T-helper 1 cell treated with Interleukin-12 subunit alpha and Interleukin-12 subunit beta and Interleukin-4 antibody, amounts not matched to agents 30 ng/mL and 1 ng/mL, for 36 hours (primary cell): ENCODE measurements around the gene TRIM36. TPM values are rescaled to one million over a fixed set of nuclear protein-coding genes. Genes with fewer than 3 reads are reported as not detected.

Experiments used
- intact Hi-C: fragments of 100-400 bp; cut with micrococcal nuclease; formaldehyde crosslinking; loops from one replicate; pipeline ENCODE4 v1.15.1; 2024
- total RNA-seq: library from RNA; stranded (reverse); gene quantifications from 2 replicates; pipeline ENCODE4 v1.2.3, GENCODE V29; 2022

TRIM36 gene
- total RNA-seq, 1 donor from 2014 or later, result 0.39 TPM

DNA sequence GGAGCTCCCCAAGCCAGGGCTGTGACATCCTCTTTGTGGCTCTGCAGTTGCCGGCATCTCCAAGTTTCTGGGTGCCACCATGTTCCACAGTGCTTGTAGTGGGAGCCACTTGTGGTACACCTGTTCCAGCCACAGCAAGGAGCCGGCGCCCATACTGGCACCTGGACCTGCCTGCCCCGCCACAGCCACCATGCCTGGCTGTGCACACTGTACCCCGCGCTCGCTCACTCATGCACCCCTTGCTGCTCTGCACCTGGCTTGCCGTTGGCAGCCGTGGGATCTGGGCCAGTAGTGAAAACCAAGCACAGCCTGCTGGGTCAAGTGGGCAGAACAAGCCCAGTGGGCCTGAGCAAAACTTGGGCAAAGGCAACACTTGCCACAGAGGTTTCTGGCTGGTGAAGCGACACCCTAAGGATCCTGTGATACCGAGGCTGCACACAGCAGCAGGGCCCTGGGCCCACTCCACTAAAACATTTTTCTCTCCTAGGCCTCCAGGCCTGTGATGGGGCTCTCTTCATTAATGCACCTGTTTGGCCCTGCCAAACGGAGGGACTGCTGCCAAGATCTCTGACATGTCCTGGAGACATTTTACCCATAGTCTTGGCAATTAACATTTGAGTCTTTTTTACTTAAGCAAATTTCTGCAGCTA, 2.8 kb downstream of the TRIM36 start:
- intact Hi-C loops, result loop anchor here (5.0 kb wide), 1 partner anchor 1410 kb away; no protein-coding TSS in a partner anchor

GRCh38 chr5:115165790-115166189, 3.9 kb downstream of the TRIM36 start:
- intact Hi-C loops, result loop anchor here (5.0 kb wide), 1 partner anchor 1412 kb away; no protein-coding TSS in a partner anchor

DNA sequence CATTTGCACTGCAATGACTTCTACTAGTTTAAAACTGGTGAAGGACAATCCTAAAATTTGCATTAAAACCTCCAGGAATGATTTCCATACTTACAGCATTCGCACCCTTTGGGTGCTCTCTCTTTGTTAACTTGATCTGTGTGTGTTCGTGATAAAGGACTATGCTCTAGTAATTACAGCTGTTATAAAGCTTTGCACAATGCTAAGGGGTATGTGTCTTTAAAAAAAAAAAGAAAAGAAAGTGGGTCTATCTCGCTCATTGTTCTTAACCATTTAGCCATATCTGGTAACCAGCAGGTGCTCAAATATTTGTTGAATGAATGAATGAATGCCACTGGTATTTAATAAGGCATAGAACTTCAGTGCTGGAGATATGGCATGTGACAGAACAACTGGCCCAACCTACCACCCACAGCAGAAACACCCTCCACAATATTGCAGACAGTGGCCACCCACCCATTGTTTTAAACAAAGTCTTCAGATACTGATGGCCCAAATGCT, 8.7 kb downstream of the TRIM36 start:
- intact Hi-C loops, result no loop called here

DNA sequence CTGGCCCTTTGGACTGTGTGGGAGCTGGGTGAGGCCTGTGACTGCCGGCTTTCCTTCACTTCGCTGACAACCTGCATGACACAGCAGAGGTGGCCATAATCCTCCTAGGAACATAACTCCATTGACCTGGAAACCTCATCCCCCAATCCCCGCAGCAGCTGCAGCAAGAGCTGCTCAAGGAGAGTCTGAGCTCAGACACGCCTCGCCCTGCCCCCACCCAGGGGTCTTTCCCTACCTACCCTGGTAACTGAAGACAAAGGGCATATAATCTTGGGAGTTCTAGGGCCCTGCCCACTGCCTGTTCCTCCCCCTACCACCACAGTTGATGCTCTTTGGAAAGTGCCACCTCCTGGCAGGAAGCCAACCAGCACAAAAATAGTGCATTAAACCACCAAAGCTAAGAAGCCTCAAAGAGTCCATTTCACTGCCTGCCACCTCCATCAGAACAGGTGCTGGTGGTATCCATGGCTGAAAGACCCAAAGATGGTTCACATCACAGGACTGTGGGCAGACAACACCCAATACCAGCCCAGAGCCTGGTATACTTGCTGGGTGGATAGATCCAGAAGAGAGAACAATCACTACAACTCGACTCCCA, 18.4 kb downstream of the TRIM36 start:
- intact Hi-C loops, result no loop called here

- intact Hi-C loops, result loop anchor here (1.0 kb wide), 1 partner anchor 8 kb away; no protein-coding TSS in a partner anchor
Observed at GRCh38 chr5:115150512-115150911, 19.2 kb downstream of the TRIM36 start.

- intact Hi-C loops, result no loop called here
Observed at GRCh38 chr5:115147052-115147451, 22.7 kb downstream of the TRIM36 start.

- intact Hi-C loops, result no loop called here
Observed at GRCh38 chr5:115136294-115136693, 33.4 kb downstream of the TRIM36 start.

- intact Hi-C loops, result no loop called here
Observed at GRCh38 chr5:115132465-115132864, 37.2 kb downstream of the TRIM36 start.

GRCh38 chr5:115126303-115126702, 43.4 kb downstream of the TRIM36 start:
- intact Hi-C loops, result no loop called here

DNA sequence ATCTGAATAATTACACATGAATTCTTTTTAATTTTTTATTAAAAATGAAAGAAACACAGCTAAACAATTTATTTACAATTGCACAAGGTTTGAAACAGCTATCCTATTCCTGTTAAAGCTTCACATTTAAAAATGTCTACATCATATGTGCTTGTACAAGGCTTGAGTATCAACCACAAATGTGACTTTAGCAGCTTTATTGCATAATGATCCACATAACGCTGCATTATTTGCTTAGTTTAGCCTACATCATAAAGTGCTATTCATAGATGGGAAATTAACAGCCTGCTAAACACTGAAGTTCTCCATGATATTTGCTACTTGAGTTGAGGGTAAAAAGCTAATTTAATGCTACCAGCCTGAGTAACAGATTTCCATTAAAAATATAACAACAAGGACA, 45.0 kb downstream of the TRIM36 start:
- intact Hi-C loops, result no loop called here

GRCh38 chr5:115116001-115116400, 53.7 kb downstream of the TRIM36 start:
- intact Hi-C loops, result no loop called here

GRCh38 chr5:115109840-115110239, 59.9 kb downstream of the TRIM36 start:
- intact Hi-C loops, result no loop called here

DNA sequence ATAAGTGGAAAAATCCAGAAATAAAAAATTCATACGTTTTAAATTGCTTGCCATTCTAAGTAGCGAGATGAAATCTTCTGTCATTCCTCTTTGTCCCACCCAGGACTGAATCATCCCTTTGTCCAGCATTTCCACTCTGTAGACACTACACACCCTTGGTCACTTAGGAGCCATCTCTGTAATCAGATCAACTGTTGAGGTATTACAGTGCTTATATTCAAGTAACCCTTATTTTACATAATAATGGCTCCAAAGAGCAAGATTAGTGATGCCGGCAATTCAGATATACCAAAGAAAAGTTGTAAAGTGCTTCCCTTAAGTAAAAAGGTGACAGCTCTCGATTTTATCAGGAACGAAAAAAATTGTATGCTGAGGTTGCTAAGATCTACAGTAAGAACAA, 60.4 kb downstream of the TRIM36 start:
- intact Hi-C loops, result no loop called here

GRCh38 chr5:115100319-115100955, 69.3 kb downstream of the TRIM36 start:
- intact Hi-C loops, result no loop called here

DNA sequence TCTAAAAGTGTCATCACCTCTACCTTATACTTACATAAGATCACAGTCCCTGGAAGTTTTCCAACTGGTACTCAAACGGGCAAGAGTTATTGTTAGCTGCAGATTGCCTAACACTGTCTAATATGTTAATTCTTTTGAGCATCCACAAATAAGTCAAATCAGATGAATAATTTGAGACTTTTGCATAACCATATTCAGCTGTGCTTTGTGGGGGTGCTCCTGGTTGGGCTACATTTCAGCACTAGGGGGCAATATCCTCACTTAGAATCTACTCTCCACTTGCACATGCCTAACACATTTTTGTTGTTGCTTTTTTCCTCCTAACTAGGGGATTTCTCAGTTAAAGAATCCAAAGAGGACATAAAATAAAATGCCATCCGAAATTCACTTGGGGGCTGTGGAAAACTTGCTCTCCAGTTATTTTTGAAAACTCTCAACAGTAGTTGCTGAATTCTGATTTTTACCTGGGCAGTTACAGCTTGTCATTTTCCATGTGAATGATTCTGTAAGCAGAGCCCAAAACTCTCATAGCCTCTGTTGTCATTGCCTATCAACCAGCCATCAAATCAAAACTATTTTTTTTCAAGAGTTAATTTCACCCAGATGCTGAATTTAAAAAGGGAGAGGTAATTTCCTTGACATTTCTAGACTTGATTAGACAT, 71.5 kb downstream of the TRIM36 start:
- intact Hi-C loops, result loop anchor here (1.0 to 10.0 kb wide), 6 partner anchors 73 to 1483 kb away; partner anchors contain the start of genes AP3S1 and ATG12

- intact Hi-C loops, result loop anchor here (5.0 to 10.0 kb wide), 2 partner anchors 210 to 1482 kb away; no protein-coding TSS in a partner anchor
Observed at GRCh38 chr5:115097236-115097635, 72.5 kb downstream of the TRIM36 start.

DNA sequence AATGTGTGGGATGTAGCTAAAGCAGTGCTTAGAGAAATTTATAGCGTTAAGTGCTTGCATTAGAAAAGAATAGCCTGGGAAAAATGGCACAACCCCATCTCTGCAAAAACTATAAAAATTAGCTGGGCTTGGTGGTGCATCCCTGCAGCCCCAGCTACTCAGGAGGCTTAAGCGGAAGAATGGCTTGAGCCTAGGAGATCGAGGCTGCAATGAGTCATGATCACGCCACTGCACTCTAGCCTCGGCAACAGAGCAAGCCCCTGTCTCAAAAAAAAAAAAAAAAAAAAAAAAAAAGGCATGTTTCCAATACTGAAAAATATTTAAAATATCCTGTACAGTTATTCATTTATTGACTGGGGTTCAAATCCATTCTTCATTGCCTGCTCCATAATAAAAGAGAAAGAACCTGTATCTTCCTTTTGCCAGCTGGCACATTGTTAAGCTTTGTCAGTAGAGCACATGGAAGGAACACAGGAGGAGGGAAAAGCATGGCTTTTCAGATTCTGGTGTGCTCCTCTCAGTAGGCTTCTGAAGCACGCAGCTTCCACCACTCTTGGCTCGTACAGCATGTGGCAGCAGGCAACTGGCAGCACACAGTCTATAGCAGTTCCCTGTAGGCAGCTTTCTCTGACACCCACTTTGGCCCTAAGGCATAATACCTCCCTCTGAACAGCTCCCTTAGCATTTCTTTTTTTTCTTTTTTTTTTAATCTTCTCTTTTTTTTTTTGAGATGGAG, 73.5 kb downstream of the TRIM36 start:
- intact Hi-C loops, result loop anchor here (5.0 to 10.0 kb wide), 2 partner anchors 211 to 1481 kb away; no protein-coding TSS in a partner anchor

DNA sequence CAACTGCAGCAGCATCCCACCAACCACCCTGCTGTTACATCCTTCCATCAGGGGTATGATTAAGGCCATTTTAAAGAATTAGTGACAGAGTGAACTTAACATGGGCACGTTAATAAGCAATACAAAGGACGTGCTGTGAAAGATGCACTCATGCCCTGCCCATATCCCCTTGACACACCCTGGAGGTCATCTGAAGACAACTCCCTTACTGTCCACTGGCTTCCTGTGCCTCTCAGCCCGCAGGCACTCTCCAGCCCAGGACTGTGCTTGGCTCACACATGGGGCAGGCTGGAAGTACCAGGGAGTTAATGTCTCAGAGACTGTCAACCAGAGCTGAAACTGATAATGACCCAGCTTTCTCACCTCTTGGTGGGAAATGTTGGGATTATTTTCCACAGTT, 81.8 kb downstream of the TRIM36 start:
- intact Hi-C loops, result no loop called here

DNA sequence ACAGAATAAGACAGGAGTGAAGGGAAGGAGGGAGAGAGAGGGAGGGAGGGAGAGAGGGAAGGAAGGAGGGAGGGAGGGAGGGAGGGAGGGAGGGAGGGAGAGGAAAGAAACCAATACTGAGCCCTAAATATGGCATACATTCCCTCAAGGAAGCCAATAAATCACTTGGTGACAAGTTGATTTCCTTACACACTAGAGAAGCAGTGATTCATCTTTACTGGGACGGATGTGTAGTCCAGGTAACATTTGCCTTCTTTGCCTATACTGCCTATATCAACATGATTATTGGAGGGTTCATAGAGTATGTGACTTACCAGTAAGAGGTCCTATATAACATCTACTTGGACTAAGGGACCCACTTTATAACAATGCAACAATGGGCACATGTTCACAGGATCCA, 83.2 kb downstream of the TRIM36 start:
- intact Hi-C loops, result no loop called here

GRCh38 chr5:115084246-115084793, 85.4 kb downstream of the TRIM36 start:
- intact Hi-C loops, result no loop called here
